GM18873 (cell line): ENCODE data around the gene SLC25A18.

Experiments used
- ATAC-seq: cut with Tn5 transposase; IDR thresholded peaks from one replicate; pipeline ENCODE4 v1.9.1; 2021; ENCODE audit warnings: mild to moderate bottlenecking, moderate library complexity, moderate number of reproducible peaks; ENCODE audit not compliant: unreplicated experiment, low FRiP score

Gene SLC25A18

DNA sequence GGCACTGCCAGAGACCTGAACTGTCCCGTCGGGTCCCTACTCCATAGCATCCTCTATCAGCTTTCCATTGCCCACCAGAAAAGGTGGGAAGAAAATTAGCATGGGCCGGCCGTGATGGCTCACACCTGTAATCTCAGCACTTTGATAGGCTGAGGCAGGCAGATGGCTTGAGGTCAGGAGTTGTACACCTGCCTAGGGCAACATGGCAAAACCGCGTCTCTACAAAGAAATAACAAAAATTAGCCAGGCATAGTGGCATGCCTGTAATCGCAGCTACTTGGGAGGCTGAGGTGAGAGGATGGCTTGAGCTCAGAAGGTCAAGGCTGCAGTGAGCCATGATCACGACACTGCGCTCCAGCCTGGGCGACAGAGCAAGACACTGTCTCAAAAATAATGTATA, 3.5 kb downstream of the SLC25A18 start:
- no peak for ATAC-seq

DNA sequence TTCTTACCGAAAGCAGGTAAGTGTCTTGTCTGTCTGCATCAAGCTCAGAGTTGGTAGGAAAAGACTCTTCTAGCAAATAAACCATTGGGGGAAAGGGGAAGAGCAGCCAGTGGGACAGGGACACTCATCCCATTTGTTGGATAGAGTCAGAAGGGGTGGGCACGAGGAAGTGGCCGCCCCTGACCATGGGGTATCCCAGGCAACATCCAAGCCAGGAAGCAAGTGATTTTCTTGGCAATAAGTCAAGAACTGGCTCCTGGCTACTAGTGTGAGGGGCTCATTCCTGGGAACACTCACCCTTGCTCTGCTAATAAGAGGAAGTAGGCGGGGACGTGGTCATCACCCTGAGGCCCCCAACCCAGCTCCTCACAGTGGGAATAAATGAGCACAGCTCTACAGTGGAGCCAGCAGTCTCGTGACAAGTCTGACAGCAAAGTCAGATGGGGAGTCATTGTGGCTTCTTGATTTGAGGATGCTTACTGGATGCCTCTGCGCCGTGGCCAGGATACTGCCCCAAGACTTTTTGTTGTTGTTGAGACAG, 6.7 kb downstream of the SLC25A18 start:
- ATAC-seq: no peak

DNA sequence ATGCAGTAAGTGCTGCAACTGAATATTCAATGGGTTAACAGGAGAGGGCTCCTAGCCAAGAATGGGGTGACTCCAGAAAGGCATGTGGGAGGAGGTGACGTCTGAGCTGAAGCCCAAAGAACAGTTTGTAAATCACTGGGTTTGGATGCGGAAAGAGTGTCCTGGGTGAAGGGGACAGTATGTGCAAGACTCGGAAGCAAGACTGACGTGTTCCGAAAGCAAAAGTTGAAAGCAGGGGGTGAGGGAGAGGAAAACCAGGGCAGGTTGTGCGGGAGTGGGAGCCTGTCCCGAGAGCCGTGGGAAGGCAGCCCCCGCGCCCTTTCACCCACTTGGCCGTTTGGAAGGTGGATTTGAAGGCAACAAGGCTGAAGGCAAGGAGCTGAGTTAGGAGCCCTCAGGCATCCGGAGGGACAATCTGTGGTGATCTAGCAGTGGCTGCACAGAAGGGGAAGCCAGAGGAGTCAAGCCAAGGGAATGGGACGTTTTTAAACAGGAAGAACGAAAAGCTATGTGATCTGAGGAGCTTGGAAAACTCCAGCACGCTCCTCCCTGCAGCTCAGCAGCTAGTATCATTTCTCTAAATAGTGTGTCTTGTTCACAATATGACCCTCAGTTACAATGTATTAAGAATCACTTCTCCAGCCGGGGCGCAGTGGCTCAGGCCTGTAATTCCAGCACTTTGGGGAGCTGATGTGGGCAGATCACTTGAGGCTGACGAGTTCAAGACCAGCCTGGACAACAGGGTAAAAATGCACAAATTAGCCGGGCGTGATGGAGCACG, 7.7 kb downstream of the SLC25A18 start:
- no peak for ATAC-seq

DNA sequence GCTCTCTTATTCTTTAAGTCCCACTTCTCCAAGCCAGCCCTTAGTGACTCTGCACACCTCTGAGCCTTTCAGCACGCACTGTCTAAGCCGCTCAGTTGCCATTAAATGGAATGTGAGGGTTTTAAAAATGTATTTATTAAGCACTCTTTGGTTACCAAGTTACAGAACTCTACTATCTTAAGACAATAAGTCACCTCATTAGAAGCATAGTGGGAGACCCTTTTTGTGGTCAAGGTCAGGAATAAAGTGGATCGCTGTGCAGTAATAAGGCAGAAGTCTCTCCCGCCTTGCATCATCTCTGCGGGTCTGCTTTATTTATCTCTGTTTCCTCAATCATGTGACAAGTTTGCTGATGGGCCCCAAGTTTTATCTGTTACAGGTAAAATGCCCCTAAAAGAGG, 11.9 kb downstream of the SLC25A18 start:
- no peak for ATAC-seq

DNA sequence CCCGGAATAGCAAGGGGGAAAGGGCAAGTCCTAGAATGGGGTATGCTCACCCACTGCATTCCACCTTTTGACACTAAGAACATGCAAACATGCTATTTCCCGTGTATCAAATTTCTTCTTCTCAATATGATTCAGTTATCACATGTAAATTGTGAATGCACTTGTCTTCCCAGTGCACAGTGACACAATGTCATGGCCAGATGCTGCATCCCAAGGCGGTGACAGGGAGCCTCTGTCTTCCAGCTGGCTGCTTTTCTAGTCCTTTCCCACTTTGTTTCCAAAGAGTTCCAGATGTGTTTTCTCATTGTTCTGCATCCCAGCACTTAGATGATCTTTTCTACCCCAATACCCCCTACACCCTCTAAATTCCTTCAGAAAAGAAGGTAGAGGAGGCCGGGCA, 12.4 kb downstream of the SLC25A18 start:
- ATAC-seq: no peak

DNA sequence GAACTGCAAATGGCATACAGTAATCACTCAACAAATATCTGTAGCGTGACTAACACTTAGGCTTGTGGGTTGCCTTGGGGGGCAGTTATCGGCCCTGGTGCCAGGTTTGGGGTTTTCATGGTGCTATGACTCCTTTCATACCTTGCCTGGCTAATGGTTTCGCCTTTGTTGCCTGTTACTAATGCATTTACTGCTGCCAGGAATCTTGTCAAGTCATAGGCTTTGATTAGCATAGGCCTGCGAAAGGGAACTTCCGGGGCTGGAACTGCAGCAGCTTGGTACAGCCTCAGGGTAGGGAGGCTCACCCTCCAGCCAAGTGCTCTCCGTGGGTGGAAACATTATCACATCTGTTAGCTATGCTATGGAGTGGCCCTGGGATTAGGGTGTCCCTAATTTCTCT, 13.2 kb downstream of the SLC25A18 start:
- no peak for ATAC-seq

DNA sequence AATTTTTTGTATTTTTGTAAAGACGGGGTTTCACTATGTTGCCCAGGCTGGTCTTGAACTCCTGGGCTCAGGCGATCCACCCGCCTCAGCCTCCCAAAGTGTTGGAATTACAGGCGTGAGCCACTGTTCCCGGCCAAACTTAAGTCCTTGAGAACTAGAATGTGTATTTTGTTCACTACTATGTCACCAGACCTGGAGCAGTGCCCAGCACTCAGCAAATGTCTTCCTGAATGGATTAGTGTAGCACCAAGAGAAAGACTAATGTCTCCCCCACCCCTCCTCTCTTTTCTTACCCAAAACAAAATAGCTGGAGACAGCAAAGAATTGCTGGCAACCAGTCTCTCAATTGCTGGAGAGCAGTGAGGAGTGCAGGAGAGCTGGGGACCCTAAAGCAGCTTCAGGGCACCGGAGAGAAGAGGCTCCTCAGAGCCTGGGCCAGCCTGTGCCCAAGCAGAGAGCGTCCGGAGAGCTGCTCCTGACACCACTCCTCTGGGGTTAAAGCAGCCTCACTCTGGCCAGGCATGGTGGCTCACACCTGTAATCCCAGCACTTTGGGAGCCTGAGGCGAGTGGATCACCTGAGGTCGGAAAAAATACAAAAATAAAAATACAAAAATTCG, 14.9 kb downstream of the SLC25A18 start:
- ATAC-seq: no peak

DNA sequence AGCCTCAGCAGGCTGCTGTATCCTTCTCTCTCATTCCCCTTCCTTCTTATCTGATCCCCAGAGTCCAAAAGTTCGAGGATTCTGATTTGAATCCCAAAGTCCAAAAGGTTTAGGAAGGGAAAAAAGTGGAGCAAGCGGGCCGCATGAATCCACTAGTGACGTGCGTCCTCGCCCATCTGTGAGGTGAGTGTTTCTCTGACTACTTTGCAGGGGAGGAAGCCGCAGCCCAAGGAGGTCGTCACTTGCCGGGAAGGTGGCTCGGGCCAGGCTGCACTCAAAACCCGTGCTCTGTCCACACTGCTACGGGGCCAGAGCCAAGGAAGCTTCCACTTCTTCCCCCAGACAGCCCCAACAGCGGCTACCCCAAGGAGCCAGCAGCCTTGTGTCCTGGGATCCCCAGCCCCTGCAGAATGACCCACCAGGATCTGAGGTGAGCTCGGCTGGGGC, 16.3 kb downstream of the SLC25A18 start:
- ATAC-seq: no peak

DNA sequence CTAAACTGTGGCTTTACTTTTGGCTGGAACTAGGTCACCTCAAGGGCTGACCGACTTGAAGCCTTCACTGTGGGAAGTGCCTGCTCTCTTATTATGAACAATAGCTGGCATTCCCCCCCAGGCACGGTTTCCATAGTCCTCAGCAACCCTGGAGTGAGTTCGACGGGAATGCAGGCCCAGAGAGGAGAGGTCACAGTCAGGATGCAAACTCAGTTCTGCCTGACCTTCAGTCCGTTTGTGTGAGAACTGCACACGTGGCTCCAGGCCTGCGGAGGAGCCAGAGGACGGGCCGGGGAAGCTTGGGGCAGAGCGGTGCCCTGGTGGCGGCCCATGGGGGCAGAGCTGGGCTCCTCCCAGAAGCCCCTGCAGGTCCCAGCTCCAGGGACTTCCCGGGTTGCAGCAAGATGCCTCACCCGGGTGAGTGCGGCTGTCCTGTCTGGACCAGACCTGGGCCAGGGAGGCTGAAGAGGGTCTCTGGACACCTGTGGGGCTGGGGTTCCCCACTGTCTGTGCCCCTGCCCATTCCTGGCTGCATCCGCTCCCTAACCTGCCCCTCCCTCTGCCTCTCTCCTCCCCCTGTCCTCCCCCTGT, 17.2 kb downstream of the SLC25A18 start:
- ATAC-seq: no peak

DNA sequence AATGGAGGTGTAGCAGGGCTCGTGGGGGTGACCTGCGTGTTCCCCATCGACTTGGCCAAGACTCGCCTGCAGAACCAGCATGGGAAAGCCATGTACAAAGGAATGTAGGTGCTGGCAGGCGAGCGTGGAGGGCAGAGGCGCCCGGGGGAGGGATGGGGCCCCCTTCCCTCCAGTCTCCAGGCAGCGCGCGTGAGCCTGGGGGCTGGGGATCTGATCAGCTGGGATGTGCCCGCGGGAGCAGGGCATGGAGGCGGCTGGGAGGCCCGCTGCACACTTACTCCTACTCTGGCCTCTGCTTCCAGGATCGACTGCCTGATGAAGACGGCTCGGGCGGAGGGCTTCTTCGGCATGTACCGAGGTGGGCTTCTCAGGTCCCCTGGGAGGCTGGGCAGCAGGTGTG, 17.8 kb downstream of the SLC25A18 start:
- no peak for ATAC-seq

DNA sequence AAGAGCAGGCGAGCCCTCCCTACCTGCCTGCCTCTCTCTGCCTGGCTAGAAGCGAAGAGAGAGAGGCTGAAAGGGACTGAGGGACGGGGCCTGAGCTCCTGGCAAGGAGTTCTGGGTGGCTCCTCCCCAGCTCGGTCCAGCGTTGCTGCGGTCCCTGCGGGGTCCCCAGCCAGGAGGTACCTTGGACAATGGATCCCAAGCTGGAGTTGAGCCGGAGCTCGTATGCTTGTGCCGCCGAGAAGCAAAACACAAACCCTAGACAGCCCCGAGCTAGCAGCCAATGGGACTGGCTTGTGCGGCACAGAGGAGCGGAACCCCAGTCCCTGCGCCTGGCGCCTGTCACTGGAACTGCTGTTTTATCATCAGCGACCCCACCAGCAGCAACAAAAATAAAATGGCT, 18.3 kb downstream of the SLC25A18 start:
- ATAC-seq: no peak

DNA sequence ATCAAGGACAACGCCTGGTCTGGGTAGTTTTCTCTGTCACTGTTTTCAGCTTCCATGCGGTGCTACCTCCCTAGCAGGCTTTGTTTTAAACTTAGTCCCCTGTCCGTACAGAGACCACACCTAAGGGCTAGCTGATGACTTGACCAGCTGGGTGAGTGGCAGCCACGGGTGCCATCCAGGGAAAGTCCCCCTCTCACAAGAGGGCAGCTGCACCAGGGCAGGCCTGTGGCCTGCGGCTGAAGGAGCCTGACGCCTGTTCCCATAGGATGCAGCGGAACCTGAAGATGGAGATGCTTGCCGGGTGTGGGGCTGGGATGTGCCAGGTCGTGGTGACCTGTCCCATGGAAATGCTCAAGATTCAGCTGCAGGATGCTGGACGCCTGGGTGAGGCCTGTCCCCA, 19.9 kb downstream of the SLC25A18 start:
- ATAC-seq: no peak

DNA sequence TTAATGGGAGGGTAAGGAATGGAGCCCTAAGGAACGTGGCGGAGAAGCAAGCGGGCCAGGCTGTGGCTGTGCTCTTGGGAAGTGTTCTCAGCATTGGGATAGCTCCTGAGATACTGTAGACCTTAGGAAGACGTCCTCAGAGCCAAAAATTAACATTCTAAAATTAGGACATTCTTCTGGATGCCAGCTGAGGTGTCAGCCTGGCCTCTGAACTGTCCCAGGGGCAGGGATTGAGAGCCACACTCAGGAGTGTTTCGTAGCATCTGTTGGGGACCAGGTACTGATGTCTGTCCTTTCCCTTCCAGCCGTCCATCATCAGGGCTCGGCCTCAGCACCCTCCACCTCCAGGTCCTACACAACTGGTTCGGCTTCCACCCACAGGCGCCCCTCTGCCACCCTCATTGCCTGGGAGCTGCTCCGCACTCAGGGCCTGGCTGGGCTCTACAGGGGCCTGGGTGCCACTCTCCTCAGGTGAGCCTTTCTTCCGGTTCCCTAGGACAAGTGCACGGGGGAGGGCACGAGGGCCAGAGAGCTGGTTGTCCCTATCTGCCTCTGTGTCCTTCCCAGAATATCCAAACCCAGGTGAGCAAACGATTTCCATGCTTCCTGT, 23.6 kb downstream of the SLC25A18 start:
- no peak for ATAC-seq

DNA sequence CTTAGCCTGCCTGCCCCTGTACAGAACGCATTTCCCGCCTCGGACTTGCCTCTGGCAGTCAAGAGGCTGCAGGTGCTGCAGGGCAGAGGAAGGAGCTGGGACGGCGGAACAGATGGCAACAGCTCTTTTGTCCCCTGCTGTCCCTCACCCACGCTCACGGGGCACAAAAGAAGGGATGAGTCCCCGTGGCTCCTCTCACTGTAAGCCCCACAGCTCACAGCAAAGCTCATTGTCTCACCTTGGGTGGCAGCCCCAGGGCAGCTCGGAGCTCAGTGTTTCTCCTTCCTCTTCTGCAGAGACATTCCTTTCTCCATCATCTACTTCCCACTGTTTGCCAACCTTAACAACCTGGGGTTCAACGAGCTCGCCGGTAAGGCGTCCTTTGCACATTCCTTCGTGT, 24.3 kb downstream of the SLC25A18 start:
- ATAC-seq: no peak

DNA sequence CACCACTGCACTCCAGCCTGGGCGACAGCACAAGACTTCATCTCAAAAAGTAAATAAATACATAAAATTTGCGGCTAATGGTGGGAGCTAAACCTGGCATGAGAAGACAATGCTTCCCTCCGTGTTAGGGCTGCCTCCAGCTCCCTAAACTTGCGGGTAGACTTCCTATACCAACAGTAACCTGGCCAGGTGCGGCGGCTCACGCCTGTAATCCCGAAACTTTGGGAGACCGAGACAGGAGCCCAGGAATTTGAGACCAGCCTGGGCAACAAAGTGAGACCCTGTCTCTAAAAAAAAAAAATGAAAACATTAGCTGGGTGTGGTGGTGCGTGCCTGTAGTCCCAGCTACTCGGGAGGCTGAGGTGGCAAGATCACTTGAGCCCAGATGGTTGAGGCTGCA, 25.3 kb downstream of the SLC25A18 start:
- no peak for ATAC-seq

DNA sequence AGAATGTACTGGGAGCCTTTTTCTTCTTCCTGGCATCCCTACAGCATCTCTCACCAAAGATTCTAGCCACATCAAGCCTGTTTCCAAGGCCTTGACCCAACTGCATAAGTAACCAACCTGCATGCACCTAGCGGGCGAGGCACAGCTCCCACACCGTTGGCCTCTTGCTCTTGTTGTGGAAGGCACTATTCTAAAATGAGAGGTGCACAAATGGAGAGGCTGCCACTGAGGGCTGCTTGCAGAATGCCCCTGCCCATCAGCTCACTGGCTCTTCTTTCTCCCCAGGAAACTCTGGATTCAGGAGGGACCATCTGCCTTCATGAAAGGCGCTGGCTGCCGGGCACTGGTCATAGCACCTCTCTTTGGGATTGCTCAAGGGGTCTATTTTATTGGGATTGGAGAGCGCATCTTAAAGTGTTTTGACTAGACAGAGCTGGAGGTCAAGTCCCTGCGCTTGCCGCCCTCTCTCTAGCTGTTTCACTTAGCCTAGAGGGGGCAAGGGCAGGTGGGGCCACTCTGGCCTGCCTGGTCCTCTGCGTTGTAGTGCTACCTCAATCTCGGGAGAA, 26.6 kb downstream of the SLC25A18 start:
- no peak for ATAC-seq

DNA sequence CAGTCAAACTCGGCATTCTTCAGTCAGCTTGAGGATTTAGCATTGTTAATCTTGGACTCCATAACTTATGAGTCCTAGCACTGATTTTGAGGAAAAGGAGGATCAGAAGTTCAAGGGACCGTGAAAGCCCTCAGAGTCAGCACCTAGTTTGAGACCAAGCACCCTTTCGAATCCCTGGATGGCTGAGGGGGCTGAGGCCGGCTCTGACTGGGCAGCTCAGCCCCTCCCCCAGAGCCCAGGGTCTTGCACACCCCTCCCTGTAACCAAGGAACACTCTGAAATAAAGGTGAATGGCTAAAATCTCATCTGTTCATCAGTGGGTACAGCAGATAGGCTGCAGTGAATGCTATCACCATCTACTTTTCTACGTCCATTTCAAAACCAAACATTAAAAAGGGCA, 27.3 kb downstream of the SLC25A18 start:
- ATAC-seq: no peak

DNA sequence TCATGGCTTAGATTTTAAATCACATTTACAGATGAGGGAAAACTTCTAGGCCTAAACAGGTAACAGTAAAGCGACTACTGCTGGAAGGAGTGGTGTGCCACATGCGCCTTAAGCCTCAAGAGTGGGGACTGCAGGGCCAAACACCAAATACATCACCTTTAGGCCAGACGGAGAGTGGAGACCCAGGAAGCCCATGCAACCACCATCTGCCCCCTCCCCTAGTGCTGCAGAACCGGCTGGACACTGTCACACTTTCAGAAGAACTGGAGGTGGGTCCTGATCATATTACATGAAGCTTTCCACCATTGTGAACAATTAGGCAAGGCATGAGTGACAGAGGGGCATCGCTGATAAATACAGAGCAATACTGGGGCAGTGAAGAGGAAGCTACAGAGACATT, 28.9 kb downstream of the SLC25A18 start:
- ATAC-seq: no peak

DNA sequence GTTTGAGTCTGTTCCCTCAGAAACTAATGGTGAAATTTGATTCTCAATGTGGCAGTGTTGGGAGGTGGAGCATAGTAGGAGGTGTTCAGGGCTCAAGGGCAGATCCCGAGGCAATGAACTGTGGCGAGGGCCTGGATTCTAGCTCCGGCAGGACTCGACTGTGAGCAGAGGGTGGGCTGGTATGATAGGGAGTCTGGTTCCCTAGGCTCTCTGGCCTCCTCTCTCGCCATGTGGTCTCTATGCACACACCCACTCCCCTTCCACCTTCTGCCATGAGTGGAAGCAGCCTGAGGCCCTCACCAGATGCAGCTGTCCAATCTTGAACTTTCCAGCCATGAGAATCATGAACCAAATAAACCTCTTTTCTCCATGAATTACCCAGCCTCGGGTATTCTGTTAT, 32.9 kb downstream of the SLC25A18 start:
- no peak for ATAC-seq

DNA sequence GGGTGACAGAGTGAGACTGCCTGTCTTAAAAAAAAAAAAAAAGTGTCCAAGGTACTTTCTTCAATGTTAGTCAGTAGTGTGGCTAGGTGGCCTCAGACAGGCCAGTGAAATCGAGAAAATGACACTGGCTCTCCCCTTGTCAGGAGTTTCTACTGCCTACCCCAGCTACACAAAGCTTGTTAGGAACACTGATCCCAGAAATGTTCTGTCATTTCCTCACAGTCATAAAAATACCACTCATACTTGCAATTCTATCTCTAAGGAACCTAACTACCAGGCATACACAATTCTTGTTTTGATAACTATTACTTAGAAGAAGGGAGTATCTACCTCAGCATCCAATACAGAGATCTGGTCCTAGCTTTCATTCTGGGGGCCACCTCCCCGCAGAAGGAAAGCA, 33.9 kb downstream of the SLC25A18 start:
- no peak for ATAC-seq

DNA sequence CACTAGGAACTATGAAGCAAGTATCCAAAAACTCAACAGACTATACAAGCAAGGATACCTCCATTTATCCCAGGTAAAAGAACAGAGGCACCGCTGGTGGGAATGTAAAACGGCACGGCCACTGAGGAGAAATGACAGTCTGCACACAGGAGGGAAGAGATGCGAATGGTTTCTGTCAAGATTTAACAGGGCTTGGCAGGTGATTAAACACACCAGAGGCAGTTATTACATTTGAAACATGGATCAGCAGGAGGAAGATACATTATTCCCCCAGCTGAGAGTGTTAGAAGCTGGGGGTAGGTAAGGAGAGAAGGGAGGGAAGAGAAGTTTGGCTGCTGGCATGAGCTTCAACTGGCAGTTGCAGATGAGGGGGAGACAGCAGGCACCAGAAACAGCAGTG, 35.0 kb downstream of the SLC25A18 start:
- ATAC-seq: no peak
